Erythroblast (primary cell): ENCODE data around the gene AVP.

Experiments
- GATA1 ChIP-seq: IDR thresholded peaks from 2 replicates; pipeline ENCODE4 v1.6.1; 2011; ENCODE audit warnings: low read depth, mild to moderate bottlenecking, control low read depth, low read length, moderate library complexity
- POLR2A ChIP-seq: IDR thresholded peaks from 2 replicates; pipeline ENCODE4 v1.6.1; 2011; ENCODE audit warnings: mild to moderate bottlenecking, low read length

GRCh38 chr20:3102575-3103368, 18.2 kb upstream of the AVP start:
- TF ChIP-seq POLR2A (no peak), GATA1 (no peak)
